Prostate gland (tissue), 2 donors: ENCODE results near the gene RORC.
"Not testable (repeated sequence)": the region's sequence is repeated elsewhere in the genome, so short reads cannot be mapped to it uniquely, and the experiment has no call there.

Experiments used
- CTCF ChIP-seq, 4 experiments: fragments of 200-600 bp in 2 of 4; fragments of 450-650 bp in 2 of 4; sonication (generic) in 2 of 4; IDR thresholded peaks; 1 replicate in 3 of 4; 2 replicates in 1 of 4; pipeline ENCODE4 v1.5.1; 2016 to 2019; ENCODE audit warnings: antibody characterized with exemption in 4 of 4, mild to moderate bottlenecking in 2 of 4, moderate library complexity in 2 of 4
- POLR2A ChIP-seq: fragments of 450-650 bp; IDR thresholded peaks from one replicate; pipeline ENCODE4 v1.6.1; 2016; ENCODE audit warnings: antibody characterized with exemption, mild to moderate bottlenecking
- POLR2AphosphoS5 ChIP-seq: sonication (generic); formaldehyde crosslinking; IDR thresholded peaks from one replicate; pipeline ENCODE4 v1.6.1; 2017; ENCODE audit warnings: antibody characterized with exemption

DNA sequence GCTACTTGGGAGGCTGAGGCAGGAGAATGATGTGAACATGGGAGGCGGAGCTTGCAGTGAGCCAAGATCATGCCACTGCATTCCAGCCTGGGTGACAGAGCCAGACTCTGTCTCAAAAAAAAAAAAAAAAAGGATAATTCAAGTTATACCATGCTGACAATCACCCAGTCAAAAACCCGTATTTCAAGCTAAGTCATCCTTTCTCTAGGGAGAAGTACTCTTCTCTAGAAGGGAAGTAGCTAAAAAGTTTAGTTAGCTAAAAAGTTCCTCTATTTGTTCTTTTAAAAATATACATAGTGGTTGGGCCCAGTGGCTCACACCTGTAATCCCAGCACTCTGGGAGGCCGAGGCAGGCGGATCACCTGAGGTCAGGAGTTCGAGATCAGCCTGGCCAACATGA lies 50.9 kb downstream of the RORC start:
- not testable (repeated sequence) for TF ChIP-seq CTCF (IDR thresholded peaks at IDR 0.05); POLR2AphosphoS5; POLR2A
